GM21447 (cell line): ENCODE data around the gene VMP1.
"Not testable (repeated sequence)": the region's sequence is repeated elsewhere in the genome, so short reads cannot be mapped to it uniquely, and the experiment has no call there.

Experiments
- ATAC-seq: cut with Tn5 transposase; IDR thresholded peaks from one replicate; pipeline ENCODE4 v1.9.1; 2021; ENCODE audit not compliant: unreplicated experiment

Gene VMP1

DNA sequence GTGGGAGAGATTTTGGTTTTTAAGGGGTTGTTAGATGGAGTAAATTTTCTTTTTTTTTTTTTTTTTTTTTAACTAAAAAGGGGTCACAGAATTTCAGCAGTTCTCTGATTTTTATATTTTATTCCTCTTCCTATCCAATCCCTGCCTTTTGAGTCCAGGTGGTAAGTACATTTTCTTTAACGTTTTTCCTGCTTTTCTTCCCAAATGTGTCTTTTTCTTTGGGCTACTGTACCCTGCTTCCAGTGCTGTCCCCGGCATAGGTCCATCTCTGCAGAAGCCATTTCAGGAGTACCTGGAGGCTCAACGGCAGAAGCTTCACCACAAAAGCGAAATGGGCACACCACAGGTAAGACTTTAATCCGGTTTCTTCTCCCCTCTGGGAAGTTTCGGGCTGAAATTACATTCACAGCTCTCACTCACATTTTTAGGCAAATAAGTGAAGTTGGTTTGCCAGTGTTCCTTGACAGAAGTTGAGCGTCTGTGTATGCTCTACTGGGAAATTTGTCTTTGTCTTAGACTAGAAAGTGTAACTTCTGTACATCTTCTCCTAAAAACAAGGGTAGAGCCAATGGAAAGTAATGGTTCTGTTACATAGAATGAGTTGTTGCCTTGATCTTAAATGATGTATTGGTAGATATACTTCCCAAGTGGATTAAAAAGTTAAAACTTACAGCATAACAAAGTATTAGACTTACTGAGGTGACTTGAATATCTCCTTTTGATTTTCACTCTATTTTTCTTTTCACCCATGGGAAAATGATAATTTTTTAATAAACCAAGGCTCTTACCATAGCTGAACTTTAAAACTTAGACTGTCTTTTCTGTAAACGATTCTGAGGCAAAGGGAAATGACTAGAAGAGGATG, 130.8 kb downstream of the VMP1 start:
- ATAC-seq = no peak

DNA sequence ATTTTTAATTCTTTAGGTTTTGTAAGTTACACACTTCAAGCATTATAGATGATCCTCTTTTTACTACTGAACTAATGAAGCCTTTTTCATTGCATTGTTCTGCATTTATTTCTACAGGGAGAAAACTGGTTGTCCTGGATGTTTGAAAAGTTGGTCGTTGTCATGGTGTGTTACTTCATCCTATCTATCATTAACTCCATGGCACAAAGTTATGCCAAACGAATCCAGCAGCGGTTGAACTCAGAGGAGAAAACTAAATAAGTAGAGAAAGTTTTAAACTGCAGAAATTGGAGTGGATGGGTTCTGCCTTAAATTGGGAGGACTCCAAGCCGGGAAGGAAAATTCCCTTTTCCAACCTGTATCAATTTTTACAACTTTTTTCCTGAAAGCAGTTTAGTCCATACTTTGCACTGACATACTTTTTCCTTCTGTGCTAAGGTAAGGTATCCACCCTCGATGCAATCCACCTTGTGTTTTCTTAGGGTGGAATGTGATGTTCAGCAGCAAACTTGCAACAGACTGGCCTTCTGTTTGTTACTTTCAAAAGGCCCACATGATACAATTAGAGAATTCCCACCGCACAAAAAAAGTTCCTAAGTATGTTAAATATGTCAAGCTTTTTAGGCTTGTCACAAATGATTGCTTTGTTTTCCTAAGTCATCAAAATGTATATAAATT, 132.3 kb downstream of the VMP1 start:
- no peak for ATAC-seq

DNA sequence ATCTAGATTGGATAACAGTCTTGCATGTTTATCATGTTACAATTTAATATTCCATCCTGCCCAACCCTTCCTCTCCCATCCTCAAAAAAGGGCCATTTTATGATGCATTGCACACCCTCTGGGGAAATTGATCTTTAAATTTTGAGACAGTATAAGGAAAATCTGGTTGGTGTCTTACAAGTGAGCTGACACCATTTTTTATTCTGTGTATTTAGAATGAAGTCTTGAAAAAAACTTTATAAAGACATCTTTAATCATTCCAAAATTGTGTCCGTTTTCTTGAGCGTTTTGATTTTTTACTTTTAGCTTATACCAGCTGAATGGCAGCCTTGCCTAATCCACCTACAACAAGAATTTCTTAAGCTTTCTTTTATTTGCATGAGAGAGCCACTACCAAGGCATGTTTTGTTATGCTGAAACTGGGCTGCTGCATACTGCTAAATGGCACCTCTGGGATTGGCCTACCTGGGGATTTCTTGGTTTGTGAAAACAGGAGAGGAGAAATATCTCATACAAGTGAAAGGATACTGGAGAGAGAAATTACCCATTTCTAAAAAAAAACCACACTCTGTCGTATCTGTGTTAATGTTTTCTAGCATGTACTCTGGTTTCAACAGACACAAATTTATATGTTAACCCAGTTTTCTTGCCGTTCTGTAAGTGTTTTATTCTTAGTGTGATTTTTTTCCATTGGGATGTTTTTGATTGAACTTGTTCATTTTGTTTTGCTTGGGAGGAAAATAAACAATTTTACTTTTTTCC, 133.1 kb downstream of the VMP1 start:
- ATAC-seq = no peak

DNA sequence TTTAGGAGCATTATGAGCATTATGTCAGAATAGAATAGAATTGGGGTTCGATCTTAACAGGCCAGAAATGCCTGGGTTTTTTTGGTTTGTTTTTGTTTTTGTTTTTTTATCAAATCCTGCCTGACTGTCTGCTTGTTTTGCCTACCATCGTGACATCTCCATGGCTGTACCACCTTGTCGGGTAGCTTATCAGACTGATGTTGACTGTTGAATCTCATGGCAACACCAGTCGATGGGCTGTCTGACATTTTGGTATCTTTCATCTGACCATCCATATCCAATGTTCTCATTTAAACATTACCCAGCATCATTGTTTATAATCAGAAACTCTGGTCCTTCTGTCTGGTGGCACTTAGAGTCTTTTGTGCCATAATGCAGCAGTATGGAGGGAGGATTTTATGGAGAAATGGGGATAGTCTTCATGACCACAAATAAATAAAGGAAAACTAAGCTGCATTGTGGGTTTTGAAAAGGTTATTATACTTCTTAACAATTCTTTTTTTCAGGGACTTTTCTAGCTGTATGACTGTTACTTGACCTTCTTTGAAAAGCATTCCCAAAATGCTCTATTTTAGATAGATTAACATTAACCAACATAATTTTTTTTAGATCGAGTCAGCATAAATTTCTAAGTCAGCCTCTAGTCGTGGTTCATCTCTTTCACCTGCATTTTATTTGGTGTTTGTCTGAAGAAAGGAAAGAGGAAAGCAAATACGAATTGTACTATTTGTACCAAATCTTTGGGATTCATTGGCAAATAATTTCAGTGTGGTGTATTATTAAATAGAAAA, 133.8 kb downstream of the VMP1 start:
- not testable (repeated sequence) for ATAC-seq

DNA sequence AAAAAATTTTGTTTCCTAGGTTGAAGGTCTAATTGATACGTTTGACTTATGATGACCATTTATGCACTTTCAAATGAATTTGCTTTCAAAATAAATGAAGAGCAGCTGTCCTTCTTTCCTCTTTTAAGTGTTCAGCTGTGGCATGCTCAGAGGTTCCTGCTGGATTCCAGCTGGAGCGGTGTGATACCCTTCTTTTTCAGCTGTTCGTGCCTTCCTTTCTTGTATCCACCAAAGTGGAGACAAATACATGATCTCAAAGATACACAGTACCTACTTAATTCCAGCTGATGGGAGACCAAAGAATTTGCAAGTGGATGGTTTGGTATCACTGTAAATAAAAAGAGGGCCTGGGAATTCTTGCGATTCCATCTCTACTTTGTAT, 134.4 kb downstream of the VMP1 start:
- not testable (repeated sequence) for ATAC-seq

DNA sequence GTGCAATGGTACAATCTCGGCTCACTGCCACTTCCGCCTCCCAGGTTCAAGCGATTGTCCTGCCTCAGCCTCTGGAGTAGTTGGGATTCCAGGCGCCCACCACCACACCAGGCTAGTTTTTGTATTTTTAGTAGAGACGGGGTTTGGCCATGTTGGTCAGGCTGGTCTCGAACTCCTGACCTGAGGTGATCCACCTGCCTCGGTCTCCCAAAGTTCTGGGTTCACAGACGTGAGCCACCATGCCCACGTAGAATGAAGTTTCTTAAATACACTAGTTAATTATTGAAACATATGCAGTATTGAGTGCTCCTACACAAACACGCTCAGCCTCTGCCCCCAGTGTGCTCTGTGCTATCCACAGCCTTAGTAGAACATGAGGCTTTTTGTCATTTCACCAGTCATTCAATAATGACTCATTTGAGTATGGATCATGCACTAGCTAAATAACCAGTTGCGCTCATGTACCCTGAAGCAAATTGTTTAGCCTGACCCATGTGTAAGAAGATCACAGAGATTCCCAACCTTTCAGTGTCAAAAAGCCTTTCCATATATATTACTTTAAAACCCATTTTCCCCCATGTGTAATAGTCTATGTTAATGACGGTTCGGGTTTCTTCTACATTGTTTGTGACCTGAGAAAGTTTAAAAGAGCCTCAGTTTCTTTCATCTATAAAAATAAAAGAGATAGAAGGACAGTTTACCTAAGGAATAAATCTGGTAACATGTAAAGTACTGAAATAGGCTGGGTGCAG, 135.6 kb downstream of the VMP1 start:
- peak; percentile 40 for ATAC-seq

DNA sequence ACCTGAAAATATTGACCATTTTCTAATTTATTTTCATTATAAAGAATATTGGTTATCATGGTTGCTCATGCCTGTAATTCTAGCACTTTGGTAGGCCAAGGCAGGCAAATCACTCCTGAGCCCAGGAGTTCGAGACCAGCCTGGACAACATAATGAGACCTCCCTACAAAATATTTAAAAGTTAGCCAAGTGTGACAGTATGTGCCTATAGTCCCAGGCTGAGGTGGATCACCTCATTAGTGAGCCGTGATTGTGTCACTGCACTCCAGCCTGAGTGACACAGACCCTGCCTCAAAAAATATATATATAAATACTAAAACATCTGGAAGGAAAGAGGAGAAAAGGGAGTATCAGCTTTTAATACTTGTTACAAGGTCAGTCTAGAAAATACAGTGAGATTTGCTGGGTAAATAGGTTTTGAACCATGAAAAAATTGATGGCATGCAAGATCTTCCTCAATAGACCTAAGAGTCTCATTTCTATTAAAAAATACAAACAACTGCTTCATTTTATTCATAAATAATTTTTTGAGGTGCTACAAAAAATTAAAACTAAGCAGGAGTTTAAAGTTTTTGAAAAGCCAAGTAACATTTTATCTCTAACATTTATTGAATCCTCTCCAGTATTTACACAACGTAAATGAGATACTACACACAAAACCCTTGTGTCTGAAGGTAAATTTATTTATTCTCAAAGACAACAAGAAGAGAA, 137.6 kb downstream of the VMP1 start:
- no peak for ATAC-seq

DNA sequence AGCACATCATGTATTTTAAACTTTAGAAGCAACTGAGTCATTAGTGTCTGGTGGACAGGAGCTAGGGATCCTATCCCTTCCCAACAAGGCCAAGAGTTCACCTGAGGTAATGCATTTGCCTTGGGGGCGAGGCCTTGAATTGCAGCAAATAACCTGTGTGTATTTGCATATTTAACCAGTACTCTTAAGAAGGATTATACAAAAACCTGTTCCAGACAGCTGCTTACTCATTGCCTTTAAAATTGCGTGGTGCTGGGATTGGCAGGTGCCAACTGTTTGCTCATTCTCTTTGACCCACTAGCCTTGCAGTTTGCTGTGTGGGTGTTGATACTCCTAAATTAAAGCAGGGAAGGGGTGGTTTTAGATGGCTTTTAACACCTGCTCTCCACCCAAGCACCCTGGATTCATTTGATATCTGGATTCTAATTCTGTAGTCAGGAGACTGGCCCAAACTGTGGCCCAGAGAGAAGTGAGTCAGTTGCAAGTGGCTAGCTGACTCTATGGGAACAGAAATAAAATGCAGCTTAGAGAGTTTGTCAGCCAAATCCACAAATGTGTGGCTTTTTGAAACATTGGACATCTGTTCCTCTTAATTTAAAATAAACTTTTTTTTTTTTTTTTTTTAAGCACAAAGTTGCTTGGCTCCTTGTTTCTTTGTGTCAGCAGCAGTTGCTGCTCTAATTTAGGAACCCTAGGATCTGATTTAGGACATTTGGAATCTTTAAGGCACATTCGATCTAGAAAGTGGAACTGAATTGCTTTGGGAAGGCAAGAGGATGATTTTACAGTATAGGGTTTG, 138.3 kb downstream of the VMP1 start:
- ATAC-seq = no peak

DNA sequence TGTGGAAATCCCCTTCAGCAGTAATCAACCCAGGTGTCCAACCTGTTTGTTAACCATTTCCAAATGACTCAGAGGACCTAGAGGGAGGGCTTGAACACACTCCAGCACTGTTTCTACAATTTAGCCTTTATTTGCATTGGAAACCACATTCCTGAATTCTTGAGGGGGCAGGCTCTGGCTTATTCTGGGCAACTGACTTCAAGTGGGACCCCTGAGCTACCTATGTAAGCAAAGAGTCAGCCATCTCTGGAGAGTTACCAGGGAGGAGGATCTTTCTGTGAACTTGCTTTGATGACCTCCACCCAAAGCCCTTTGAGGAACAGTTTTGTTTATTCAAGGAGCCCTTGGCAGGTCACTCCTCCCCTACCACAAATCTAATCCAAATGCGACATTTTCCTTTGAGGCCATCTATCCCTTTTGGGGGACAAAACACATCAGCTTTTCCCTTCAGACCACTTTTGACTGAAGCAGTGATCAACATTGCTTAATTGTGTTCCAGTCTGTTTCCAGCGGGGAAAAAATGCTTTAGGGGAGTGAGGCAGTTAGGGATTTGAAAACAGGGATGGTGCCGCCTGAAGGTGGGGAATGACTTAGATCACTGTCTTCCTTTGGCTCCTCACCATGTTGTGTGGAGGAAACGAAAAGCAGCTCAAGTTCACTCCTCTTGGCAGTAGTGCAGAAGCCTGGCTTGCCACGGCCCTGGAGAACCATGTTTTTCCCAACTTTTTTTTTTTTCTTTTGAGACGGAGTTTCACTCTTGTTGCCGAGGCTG, 139.1 kb downstream of the VMP1 start:
- peak; percentile 53 for ATAC-seq

DNA sequence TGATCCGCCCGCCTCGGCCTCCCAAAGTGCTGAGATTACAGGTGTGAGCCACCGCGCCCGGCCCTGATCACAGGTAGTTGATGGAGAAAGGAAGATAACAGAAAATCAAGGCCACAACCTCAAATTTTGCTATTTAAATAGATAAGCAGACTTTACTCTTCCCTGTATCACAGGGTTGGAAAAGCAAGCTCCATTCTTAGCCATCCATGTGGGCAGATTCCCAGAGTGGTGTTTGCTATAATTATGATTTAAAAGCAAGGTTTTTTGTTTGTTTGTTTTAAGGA, 140.9 kb downstream of the VMP1 start:
- no peak for ATAC-seq

DNA sequence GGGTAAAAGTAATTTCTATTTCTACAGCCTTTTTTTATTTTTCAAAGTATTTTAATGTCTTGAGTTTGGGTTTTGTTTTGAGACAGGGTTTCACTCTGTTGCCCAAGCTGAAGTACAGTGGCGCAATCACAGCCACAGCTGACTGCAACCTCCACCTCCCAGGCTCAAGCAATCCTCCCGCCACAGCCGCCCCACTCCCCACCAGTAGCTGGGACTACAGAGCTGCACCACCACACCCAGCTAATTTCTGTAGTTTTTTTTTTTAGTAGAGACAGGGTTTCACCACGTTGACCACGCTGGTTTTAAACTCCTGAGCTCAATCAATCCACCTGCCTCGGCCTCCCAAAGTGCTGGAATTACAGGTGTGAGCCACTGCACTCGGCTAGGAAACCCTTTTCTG, 141.3 kb downstream of the VMP1 start:
- peak; percentile 32 for ATAC-seq

DNA sequence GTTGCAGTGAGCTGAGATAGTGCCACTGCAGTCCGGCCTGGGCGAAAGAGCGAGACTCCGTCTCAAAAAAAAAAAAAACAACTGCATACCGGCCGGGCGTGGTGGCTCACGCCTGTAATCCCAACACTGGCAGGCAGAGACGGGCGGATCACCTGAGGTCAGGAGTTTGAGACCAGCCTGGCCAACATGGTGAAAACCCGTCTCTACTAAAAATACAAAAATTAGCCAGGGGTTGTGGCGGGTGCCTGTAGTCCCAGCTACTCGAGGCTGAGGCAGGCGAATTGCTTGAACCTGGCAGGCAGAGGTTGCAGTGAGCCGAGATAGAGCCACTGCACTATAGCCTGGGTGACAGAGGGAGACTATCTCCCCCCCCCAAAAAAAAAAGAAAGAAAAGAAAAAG, 142.9 kb downstream of the VMP1 start:
- ATAC-seq = not testable (repeated sequence)

DNA sequence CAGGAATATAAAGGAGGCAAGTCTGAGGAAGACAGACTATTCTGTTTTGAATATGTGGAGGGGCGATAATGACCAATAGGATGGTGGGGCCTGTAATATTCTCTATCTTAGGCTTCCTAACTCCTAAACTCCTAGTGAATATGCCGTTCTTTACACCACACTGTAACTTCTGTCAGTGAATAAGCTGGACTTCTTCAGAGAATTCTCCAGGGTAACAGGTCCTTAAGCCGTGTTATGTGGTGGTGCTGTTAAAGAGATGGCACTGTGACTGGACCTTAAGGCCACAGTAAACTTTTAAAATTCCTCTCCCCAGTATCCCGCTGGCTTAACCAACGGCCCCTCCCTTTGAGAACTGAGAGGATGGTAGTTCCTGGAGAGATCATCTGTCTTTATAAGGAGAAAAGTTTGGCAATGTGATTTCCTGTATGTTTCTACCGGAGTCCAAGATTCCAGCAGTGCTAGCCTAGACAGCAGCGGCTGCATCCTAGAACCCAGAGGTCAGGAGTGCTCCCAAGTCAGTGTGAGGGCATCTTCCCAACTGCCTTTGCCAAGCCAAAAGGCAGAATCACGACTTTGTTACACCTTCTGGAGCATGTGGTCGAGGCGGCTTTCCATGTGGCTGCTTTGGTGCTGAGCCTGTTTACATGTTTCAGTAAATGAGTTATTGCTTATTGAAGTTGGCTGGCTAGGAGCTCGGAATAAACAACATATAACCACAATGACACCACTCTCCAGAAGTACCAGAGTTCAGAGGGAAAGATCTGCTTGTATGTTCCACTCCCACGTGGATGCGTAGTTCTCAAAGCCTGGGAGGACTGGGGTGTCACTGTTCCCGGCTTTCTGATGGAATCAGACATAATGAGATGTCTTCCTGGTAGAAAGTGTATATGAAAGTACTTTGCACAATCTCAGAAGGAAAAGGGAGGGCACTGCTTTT, 144.3 kb downstream of the VMP1 start:
- ATAC-seq = no peak

DNA sequence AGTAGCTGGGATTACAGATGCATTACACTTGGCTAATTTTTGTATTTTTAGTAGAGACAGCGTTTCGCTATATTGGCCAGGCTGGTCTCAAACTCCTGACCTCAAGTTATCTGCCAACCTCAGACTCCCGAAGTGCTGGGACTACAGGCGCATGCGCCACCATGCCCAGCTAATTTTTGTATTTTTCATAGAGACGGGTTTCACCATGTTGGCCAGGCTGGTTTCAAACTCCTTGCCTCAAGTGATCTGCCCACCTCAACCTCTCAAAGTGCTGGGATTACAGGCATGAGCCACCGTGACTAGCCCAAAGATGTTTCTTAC, 145.4 kb downstream of the VMP1 start:
- ATAC-seq = not testable (repeated sequence)

DNA sequence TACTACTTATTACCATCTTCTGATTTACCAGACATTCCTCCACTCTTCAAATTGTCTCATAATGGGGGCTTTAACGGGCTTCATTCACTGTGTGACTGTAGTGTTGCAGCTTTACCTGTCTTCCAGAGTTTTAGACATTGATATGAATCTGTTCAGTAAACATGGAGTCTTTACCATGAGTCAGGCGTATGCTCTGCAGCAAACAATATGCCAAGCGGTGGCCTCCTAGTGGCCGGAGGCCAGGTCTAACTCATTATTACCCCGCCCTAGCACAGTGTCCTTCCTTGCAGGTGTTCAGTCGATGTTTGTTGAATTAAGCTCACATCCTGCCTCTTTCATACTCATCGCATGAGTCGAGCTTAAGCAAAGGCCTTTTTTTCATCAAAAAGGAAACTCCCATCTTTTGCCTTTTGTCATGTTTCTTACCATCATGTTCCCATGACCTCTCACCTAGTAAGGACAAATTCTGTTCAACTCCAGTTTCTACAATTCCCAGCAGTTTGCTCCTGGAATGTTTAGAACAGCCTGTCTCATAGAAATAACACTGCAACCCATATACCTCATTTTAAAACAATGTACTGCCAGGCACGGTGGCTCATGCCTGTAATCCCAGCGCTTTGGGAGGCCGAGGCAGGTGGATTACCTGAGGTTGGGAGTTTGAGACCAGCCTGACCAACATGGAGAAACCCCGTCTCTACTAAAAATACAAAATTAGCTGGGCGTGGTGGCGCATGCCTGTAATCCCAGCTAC, 145.9 kb downstream of the VMP1 start:
- ATAC-seq = no peak

DNA sequence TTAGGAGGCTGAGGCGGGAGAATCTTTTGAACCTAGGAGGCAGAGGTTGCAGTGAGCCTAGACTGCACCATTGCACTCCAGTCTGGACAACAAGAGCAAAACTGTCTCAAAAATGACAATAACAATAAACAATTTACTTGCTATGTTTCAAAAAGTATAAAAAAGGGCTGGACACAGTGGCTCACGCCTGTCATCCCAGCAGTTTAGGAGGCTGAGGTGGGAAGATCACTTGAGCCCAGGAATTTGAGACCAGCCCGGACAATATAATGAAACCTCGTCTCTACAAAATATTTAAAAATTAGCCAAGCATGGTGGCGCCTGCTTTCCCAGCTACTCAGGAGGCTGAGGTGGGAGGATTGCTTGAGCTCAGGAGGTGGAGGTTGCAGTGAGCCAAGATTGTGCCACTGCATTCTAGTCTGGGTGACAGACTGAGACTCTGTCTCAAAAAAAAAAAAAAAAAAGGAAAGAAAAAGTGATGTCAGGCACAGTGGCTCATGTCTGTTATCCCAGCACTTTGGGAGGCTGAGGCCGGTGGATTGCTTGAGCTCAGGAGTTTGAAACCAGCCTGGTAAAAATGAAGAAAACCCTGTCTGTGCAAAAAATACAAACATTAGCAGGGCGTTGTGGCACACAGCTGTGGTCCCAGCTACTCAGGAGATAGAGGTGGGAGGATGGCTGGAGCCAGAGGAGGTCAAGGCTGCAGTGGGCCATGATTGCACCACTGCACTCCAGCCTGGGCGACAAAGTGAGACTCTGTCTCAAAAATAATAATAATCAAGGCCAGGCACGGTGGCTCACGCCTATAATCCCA, 146.7 kb downstream of the VMP1 start:
- ATAC-seq = not testable (repeated sequence)
